Stimulated activated CD4-positive, alpha-beta T cell treated with anti-CD3 and anti-CD28 coated beads, Interleukin-4, amount 100 ng/mL, for 1 hour (primary cell): ENCODE results near the gene NINJ2.

Source experiments
- DNase-seq: peaks from one replicate; pipeline ENCODE4 v3.0.0-alpha.2; 2020

The NINJ2 gene

DNA sequence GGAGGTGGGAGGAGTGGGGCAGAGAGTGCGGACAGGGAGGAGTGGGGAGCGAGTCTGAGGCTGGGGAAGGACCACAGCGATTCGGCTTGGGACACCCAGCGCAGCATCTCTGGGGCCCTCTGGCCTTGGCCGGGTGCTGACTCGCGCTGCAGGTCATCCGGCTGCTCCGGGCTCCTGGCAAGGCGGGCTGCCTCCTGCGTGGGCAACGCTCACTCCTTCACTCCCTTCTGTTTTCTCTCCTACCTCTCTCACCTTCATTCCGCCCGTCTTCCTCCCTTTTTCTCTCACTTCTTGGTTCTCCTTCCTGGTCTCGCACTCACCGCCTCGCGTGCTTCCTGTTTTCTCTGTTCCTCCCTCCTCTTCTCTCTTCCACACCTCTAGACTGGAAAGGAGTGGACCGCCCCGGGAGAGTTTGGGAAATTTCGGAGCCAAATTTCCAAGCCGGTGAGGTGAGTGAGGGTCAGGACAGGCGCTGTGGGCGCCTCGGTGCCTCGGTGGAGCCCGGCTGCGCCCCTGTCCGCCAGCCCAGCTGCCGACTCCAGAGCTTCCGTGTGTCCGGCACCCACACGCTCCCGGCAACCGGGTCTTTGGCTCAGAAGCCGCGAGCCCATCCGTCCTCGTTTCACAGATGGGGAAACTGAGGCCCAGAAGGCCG, 116.9 kb downstream of the NINJ2 start:
- no peak for DNase-seq

DNA sequence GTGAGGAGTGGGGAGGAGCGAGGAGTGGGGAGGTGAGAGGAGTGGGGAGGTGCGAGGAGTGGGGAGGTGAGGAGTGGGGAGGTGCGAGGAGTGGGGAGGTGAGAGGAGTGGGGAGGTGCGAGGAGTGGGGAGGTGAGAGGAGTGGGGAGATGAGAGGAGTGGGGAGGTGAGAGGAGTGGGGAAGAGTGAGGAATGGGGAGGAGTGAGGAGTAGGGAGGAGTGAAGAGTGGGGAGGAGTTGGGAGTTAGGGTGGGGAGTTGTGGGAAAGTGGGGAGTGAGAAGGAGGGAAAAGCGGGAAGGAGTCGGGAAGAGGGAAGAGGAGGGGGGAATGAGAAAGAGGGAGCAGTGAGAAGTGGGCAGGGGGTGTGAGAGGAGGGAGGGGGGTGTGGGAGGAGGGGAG, 117.4 kb downstream of the NINJ2 start:
- DNase-seq, result no peak

DNA sequence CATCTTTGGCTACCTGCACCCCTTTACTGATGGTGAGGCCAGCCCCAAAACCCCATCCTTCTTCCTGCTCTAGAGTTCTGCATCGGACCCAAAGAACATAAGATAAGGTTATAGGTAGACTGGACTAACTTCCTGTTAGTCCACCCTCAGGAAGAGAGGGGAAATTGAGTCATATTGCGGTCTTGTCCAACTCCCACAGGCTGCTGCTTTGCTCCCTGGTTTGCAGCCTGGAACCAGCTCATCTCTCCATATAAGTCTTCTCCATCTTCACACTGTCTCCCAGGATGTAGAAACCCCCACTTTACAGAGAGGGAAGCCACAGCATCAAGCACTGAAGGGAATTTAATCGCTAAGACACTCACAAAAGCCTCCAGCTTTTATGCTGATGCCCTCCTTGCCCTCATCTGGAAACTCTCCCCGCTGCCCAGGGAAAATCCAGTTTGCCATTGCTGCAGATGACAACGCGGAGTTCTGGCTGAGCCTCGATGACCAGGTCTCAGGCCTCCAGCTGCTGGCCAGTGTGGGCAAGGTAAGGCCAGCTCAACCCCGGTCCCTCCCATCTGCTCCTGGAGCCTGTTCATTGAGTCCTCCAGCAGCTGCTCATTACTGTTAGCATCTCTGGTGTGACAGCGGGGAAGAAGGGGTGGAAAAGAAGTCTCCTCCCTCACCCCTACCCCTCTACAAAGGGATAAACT, 118.2 kb downstream of the NINJ2 start:
- no peak for DNase-seq

DNA sequence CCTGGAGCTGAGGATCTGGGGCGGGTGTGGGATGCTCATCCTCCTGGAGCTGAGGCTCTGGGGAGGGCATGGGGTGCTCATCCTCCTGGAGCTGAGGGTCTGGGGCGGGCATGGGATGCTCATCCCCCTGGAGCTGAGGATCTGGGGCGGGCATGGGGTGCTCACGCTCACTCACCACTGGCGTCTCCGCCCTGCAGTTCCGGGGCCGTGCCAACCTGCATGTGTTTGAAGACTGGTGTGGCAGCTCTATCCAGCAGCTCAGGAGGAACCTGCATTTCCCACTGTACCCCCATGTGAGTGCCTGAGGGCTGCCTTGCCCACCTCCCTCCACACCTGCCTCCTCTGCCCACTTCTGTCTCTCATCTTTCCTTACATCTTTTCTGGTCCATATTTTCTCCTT, 119.1 kb downstream of the NINJ2 start:
- DNase-seq, result no peak

- DNase-seq, result no peak
These were observed 120.2 kb downstream of the NINJ2 start for GRCh38 chr12:543114-543451.

- DNase-seq, result no peak
These were observed 120.7 kb downstream of the NINJ2 start for GRCh38 chr12:542395-543113.

- no peak for DNase-seq
These were observed 121.4 kb downstream of the NINJ2 start for GRCh38 chr12:541676-542324.

DNA sequence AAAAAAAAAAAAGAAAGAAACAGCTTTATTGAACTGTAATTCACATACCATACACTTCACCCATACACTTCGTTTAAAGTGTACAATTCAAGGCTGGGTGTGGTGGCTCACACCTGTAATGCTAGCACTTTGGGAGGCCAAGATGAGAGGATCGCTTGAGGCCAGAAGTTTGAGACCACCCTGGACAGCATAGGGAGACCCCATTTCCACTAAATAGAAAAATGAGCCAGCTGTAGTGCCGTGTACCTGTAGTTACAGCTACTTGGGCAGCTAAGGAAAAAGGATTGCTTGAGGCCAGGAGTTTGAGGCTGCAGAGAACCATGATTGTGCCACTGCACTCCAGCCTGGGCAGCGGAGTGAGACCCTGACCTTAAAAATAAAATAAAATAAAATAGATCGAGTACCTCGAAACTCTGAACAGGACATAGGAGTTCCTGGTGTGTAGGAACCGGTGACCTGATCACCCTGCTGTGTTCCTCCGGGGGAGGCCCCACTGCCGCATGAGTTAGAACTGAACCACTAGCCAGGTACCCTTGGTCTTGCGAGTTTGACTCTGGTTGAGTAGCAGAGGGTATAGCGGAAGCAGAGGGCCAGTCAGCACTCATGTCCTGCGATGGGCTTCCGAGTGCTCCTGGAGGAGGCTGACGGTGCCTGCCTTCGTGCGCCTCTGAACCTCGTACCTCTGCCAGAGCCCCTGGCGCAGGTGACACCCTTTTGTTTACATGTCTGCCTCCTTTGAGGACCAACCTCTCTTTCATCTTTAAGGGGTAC, 123.5 kb downstream of the NINJ2 start:
- DNase-seq, result no peak

GRCh38 chr12:538731-539539, 124.3 kb downstream of the NINJ2 start:
- no peak for DNase-seq

- DNase-seq, result no peak
These were observed 125.5 kb downstream of the NINJ2 start for GRCh38 chr12:537772-538171.

DNA sequence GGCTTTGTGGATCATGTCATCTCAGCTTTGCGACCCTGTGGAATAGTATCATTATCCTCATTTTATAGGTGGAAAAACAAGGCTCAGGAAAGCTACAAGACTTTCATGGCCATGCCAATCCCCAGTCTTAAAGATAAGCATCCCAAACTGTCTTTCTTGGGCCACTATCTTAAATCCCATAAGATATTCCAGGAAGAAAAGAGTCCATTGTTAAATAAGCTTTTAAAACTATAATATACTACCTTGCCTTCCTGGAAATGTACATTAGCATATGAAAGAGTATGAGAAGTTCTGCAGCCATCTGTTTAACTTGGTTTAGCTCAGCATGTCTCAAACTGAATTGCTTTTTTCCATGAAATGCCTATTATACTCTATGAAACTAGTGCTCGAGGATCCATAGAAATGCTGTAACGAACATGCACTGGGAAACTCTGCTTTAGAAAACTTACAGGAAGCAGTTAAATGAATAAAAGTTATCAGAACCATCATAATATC, 126.4 kb downstream of the NINJ2 start:
- no peak for DNase-seq

- no peak for DNase-seq
These were observed 127.8 kb downstream of the NINJ2 start for GRCh38 chr12:535396-535795.

GRCh38 chr12:534216-534615, 129.0 kb downstream of the NINJ2 start:
- no peak for DNase-seq

DNA sequence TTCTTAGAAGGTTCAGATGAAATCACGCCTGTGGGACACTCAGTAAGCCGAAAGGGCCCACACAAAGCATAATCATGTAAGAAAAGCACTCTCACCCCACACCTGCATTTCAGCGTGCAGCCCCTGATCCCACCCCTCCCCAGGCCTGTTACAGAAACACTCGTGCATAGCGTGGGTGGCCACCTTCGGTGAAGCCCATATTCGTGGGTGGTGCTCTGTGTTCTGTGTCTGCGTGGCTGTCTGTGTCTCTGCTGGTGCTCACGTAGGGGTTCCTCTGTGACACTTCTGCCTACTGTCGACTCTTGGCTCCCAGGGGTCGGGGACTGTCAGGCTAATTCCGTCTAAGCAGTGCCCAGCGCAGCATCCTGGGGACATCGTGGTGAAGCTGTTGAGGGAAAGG, 129.5 kb downstream of the NINJ2 start:
- DNase-seq, result no peak

GRCh38 chr12:532908-533565, 130.2 kb downstream of the NINJ2 start:
- no peak for DNase-seq

DNA sequence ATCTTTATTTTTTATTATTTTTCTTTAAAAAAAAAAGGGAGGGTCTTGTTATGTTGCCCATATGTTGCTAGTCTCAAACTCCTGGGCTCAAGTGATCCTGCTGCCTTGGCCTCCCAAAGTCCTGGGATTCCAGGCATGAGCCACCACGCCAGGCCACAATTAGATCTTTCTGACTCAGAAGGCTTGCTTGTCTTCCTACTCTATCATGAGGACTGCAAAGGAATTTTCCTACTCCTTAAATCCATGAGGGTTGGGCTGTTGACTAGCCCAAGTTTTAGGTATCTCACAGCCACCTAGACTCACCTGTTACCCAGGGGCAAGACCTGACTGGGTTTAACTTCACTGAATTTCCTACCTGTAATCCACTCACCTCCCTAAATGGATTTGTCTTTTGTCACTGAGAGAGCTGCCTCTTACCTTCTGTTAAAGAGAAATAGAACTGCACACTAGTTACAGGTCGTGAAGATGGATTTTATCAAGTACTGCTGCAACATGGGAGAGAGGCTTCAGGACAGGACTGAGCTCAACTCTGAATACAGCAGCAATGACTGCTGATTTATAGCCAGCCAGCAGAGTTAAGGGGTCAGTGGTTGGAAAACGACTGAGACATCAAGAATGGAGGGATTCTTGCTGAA, 131.2 kb downstream of the NINJ2 start:
- DNase-seq, result no peak

GRCh38 chr12:530821-531220, 132.4 kb downstream of the NINJ2 start:
- DNase-seq, result no peak

GRCh38 chr12:530308-530707, 132.9 kb downstream of the NINJ2 start:
- no peak for DNase-seq

- no peak for DNase-seq
These were observed 135.5 kb downstream of the NINJ2 start for GRCh38 chr12:527729-528128.

GRCh38 chr12:527241-527640, 136.0 kb downstream of the NINJ2 start:
- DNase-seq, result no peak

DNA sequence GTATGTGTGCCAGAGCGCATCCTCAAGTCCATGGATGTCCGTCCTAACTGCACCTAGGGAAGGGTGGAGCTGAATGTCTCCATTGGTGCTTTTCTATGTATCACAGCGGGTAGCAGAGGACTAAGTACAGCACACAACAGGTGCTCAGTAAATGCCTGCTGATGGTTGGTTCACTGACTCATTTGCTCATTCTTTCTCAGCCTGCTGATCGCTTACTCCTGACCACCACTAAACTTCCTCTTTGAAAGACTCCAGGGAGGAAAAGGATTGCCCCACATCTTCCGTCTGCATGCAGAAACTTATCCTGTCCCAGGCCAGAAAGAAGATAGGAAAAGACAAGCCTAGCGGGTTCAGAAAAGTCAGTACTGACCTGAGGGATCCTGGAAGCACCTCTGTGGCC, 137.2 kb downstream of the NINJ2 start:
- no peak for DNase-seq
